CD4-positive, alpha-beta T cell (primary cell): Measurements from ENCODE around the gene CHL1. TPM values are rescaled to one million over a fixed set of nuclear protein-coding genes. Genes with fewer than 3 reads are reported as not detected.

Experiments
- ATAC-seq: fragments of 200-7000 bp; cut with Tn5 transposase; one replicate; pipeline ENCODE4 v1.10.0; 2022; ENCODE audit warnings: mild to moderate bottlenecking; ENCODE audit not compliant: poor library complexity
- CTCF ChIA-PET: fragments of 350-600 bp; sonication (Branson Sonifier 250); formaldehyde crosslinking; loops from one replicate; lab custom pipeline; 2021; ENCODE audit warnings: antibody characterized with exemption, inconsistent platforms; lab: Charles Lee
- POLR2A ChIA-PET: fragments of 350-600 bp; sonication (Branson Sonifier 250); formaldehyde crosslinking; loops from one replicate; lab custom pipeline; 2021; ENCODE audit warnings: antibody characterized with exemption, inconsistent platforms; lab: Charles Lee
- DNase-seq, 14 experiments: peaks; one replicate each; pipeline ENCODE4 v3.0.0-alpha.2; 2013 to 2020; ENCODE audit warnings: mixed read lengths in 2 of 14
- H3K27ac ChIP-seq, 2 donors: one replicate each; pipeline versions ENCODE4 v1.5.1 to v1.7.0; 2013; ENCODE audit warnings: low read length in 2 of 2, low read depth in 1 of 2, mild to moderate bottlenecking in 1 of 2
- H3K27me3 ChIP-seq, 2 experiments: 1 replicate in 1 of 2; 2 replicates in 1 of 2; pipeline versions ENCODE4 v1.6.1 to v1.7.0; 2013; ENCODE audit warnings: low read length in 2 of 2, control low read depth in 1 of 2, mild to moderate bottlenecking in 1 of 2, moderate library complexity in 1 of 2; ENCODE audit not compliant: insufficient read depth in 2 of 2, control insufficient read depth in 1 of 2
- H3K36me3 ChIP-seq: one replicate; pipeline ENCODE4 v1.6.1; 2013; ENCODE audit warnings: low read length, control low read depth; ENCODE audit not compliant: insufficient read depth
- H3K4me1 ChIP-seq: one replicate; pipeline ENCODE4 v1.6.1; 2013; ENCODE audit warnings: low read length, control low read depth; ENCODE audit not compliant: insufficient read depth
- H3K4me3 ChIP-seq: one replicate; pipeline ENCODE4 v1.5.1; 2013; ENCODE audit warnings: mild to moderate bottlenecking, low read length, moderate library complexity
- H3K9me3 ChIP-seq, 2 experiments: 1 replicate in 1 of 2; 2 replicates in 1 of 2; pipeline versions ENCODE4 v1.6.1 to v1.7.0; 2013; ENCODE audit warnings: low read length in 2 of 2, mild to moderate bottlenecking in 2 of 2, control low read depth in 1 of 2, moderate library complexity in 1 of 2; ENCODE audit not compliant: control insufficient read depth in 1 of 2, insufficient read depth in 1 of 2
- H3K27ac Mint-ChIP-seq: one replicate; pipeline ENCODE4 v1.8.0; 2020; ENCODE audit warnings: mixed read lengths
- H3K27me3 Mint-ChIP-seq: one replicate; pipeline ENCODE4 v1.8.0; 2021; ENCODE audit warnings: mixed read lengths
- H3K36me3 Mint-ChIP-seq: one replicate; pipeline ENCODE4 v1.8.0; 2021; ENCODE audit warnings: low read depth, mixed read lengths
- H3K4me1 Mint-ChIP-seq: one replicate; pipeline ENCODE4 v1.8.0; 2021; ENCODE audit warnings: low read depth, mixed read lengths
- H3K4me3 Mint-ChIP-seq: one replicate; pipeline ENCODE4 v1.8.0; 2020; ENCODE audit warnings: mild to moderate bottlenecking, mixed read lengths
- H3K9me3 Mint-ChIP-seq: one replicate; pipeline ENCODE4 v1.8.0; 2020; ENCODE audit warnings: mixed read lengths
- intact Hi-C, 2 experiments: fragments of 100-400 bp; cut with DNase I in 1 of 2; cut with micrococcal nuclease in 1 of 2; formaldehyde crosslinking; loops; one replicate each; pipeline versions ENCODE4 v1.15.1 to v1.9.0; 2023 to 2025; cut with DNase I, micrococcal nuclease
- total RNA-seq, 174 experiments: library from RNA in 2 of 174; stranded (reverse) in 2 of 174; gene quantifications; one replicate each; pipeline ENCODE4 v1.2.3 and lab custom pipeline; 2021 to 2026
- TF ChIP-seq, protein P1 (sequence below): fragments of 200-600 bp; IDR thresholded peaks from one replicate; pipeline ENCODE4 v1.8.0; 2022; ENCODE audit warnings: antibody characterized with exemption, mild to moderate bottlenecking

CHL1 gene
- total RNA-seq, 2 experiments from 2014 or later = not detected

DNA sequence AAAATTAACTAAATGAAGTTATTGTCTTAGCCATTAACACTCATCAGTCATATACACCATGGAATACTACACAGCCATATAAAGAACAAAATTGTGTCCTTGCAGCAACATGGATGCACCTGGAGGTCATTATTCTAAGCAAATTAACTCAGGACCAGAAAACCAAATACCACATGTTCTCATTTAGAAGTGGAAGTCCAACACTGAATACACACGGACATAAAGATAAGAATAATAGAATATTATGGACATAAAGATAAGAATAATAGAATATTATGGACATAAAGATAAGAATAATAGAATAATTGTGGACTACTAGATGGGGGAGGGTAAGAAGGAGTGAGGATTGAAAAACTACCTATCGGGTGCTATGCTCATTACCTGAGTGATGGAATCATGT is 122.3 kb downstream of the CHL1 start:
- intact Hi-C loops = no loop called here
- CTCF ChIA-PET = no interaction called here

DNA sequence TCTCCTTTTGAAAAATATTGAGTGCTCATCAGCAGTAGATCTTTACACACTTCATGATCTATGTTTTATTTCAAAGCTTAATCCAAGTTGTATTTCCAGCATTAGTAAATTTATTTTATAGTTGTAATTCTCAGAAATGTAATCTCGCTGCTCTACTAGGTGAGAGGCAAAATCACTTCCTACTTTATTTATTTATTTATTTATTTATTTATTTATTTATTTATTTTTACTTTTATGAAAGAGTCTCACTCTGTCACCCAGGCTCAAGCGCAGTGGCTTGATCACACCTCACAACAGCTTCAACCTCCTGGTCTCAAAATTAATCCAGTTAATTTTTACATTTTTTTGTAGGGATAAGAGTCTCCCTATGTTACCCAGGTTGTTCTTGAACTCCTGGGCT is 127.9 kb downstream of the CHL1 start:
- POLR2A ChIA-PET = no interaction called here
- TF ChIP-seq, protein P1, sequence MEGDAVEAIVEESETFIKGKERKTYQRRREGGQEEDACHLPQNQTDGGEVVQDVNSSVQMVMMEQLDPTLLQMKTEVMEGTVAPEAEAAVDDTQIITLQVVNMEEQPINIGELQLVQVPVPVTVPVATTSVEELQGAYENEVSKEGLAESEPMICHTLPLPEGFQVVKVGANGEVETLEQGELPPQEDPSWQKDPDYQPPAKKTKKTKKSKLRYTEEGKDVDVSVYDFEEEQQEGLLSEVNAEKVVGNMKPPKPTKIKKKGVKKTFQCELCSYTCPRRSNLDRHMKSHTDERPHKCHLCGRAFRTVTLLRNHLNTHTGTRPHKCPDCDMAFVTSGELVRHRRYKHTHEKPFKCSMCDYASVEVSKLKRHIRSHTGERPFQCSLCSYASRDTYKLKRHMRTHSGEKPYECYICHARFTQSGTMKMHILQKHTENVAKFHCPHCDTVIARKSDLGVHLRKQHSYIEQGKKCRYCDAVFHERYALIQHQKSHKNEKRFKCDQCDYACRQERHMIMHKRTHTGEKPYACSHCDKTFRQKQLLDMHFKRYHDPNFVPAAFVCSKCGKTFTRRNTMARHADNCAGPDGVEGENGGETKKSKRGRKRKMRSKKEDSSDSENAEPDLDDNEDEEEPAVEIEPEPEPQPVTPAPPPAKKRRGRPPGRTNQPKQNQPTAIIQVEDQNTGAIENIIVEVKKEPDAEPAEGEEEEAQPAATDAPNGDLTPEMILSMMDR = no peak
- Histone ChIP-seq H3K27ac (no peak overlapping the region), H3K36me3 (no peaks in the 10 kb centered on the region), H3K27me3 (no peaks in the 10 kb centered on the region), H3K9me3 (no peaks in the 10 kb centered on the region), H3K4me1 (no peaks in the 10 kb centered on the region), H3K4me3 (no peak overlapping the region)
- no peaks in the 10 kb centered on the region for H3K27me3 Mint-ChIP-seq
- H3K27ac Mint-ChIP-seq = no peak overlapping the region
- CTCF ChIA-PET = no interaction called here
- no peaks in the 10 kb centered on the region for H3K9me3 Mint-ChIP-seq
- H3K4me3 Mint-ChIP-seq = no peak overlapping the region
- no peak for DNase-seq
- ATAC-seq = no peak
- no peaks in the 10 kb centered on the region for H3K4me1 Mint-ChIP-seq
- H3K36me3 Mint-ChIP-seq = no peaks in the 10 kb centered on the region
- intact Hi-C loops = no loop called here

More for the DNA sequence above, 122.3 kb downstream of the CHL1 start:
- H3K9me3 ChIP-seq = no peaks in the 10 kb centered on the region
- no peak for DNase-seq
- Mint-ChIP-seq H3K27ac (no peak overlapping the region), H3K4me3 (no peak overlapping the region), H3K9me3 (no peaks in the 10 kb centered on the region), H3K36me3 (no peaks in the 10 kb centered on the region), H3K27me3 (no peaks in the 10 kb centered on the region), H3K4me1 (no peaks in the 10 kb centered on the region)
- H3K4me3 ChIP-seq = no peak overlapping the region
- no peaks in the 10 kb centered on the region for H3K36me3 ChIP-seq
- no peaks in the 10 kb centered on the region for H3K4me1 ChIP-seq
- TF ChIP-seq, protein P1 = no peak
- H3K27ac ChIP-seq = no peak overlapping the region
- H3K27me3 ChIP-seq = no peaks in the 10 kb centered on the region
- no peak for ATAC-seq
- POLR2A ChIA-PET = no interaction called here

DNA sequence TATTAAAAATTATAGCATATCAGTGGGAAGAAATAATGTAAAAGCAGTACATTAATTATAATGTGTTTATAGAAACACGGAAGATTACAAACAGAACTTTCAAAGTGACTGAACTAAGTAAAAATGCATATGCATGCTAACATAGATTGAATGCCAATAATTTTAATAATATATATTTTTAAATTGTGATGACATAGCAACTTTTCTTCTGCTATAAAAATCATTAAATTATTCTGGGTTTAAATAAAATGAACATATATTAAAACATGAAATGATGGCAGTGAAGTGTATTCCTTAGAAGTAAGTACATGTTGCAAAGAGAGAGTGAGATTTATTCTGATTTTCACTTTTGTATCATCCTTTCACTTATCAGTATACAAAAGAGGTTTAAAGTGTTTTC is 128.9 kb downstream of the CHL1 start:
- no peaks in the 10 kb centered on the region for H3K9me3 Mint-ChIP-seq
- no peak overlapping the region for H3K27ac Mint-ChIP-seq
- no peaks in the 10 kb centered on the region for H3K9me3 ChIP-seq
- H3K36me3 ChIP-seq = no peaks in the 10 kb centered on the region
- ChIA-PET CTCF (no interaction called here), POLR2A (no interaction called here)
- no peak overlapping the region for H3K27ac ChIP-seq
- H3K4me1 ChIP-seq = no peaks in the 10 kb centered on the region
- H3K27me3 ChIP-seq = no peaks in the 10 kb centered on the region
- H3K36me3 Mint-ChIP-seq = no peaks in the 10 kb centered on the region
- intact Hi-C loops = no loop called here
- H3K27me3 Mint-ChIP-seq = no peaks in the 10 kb centered on the region
- TF ChIP-seq, protein P1 = no peak
- no peaks in the 10 kb centered on the region for H3K4me1 Mint-ChIP-seq
- no peak for ATAC-seq
- H3K4me3 ChIP-seq = no peak overlapping the region
- DNase-seq = no peak
- H3K4me3 Mint-ChIP-seq = no peak overlapping the region
